ENCODE results near the gene ECI1.
A peak's percentile ranks its signal among the peaks of the same experiment; 100 is the strongest.
"Not testable (repeated sequence)": the region's sequence is repeated elsewhere in the genome, so short reads cannot be mapped to it uniquely, and the experiment has no call there.

Gene ECI1

GRCh38 chr16:2270588-2271470 lies 19.4 kb upstream of the ECI1 start:
- H3K27ac ChIP-seq (ENCODE audit: low read depth, low read length) = no peak overlapping the region
- peaks cover 8 to 24% of the 10 kb centered on the region in 2 donors for H3K4me1 ChIP-seq (ENCODE audit: control insufficient read depth in 1 of 2, insufficient read depth in 2 of 2, low read length in 2 of 2)
- H3K36me3 ChIP-seq (ENCODE audit: control insufficient read depth in 1 of 2, insufficient read depth in 2 of 2, low read length in 2 of 2) = no peaks in the 10 kb centered on the region
- H3K27me3 ChIP-seq (ENCODE audit: control insufficient read depth in 1 of 2, insufficient read depth in 2 of 2, low read length in 2 of 2) = peaks cover 0 to 3% of the 10 kb centered on the region in 2 donors
- no peaks in the 10 kb centered on the region for H3K9me3 ChIP-seq (ENCODE audit: control insufficient read depth in 1 of 2, low read length in 2 of 2)
- no peak overlapping the region for H3K9ac ChIP-seq (ENCODE audit: low read depth in 1 of 2, low read length in 2 of 2)
- H3K4me3 ChIP-seq (ENCODE audit: low read depth in 1 of 2, low read length in 2 of 2) = no peak overlapping the region

- Histone ChIP-seq H3K4me1 (ENCODE audit: control insufficient read depth in 1 of 2, insufficient read depth in 2 of 2, low read length in 2 of 2) (peaks cover 8 to 28% of the 10 kb centered on the region in 2 donors), H3K9me3 (ENCODE audit: control insufficient read depth in 1 of 2, low read length in 2 of 2) (no peaks in the 10 kb centered on the region), H3K27ac (ENCODE audit: low read depth, low read length) (no peak overlapping the region), H3K27me3 (ENCODE audit: control insufficient read depth in 1 of 2, insufficient read depth in 2 of 2, low read length in 2 of 2) (no peaks in the 10 kb centered on the region), H3K36me3 (ENCODE audit: control insufficient read depth in 1 of 2, insufficient read depth in 2 of 2, low read length in 2 of 2) (no peaks in the 10 kb centered on the region), H3K9ac (ENCODE audit: low read depth in 1 of 2, low read length in 2 of 2) (peak overlapping the region; percentile 54 to 90), H3K4me3 (ENCODE audit: low read depth in 1 of 2, low read length in 2 of 2) (no peak overlapping the region)
Observed at GRCh38 chr16:2270070-2270462, 18.7 kb upstream of the ECI1 start.

- peaks cover 4 to 12% of the 10 kb centered on the region in 2 donors for H3K36me3 ChIP-seq (ENCODE audit: control insufficient read depth in 1 of 2, insufficient read depth in 2 of 2, low read length in 2 of 2)
- peak within 1 kb of the TSS; percentile 88 to 89 for H3K4me3 ChIP-seq (ENCODE audit: low read depth in 1 of 2, low read length in 2 of 2)
- H3K27ac ChIP-seq (ENCODE audit: low read depth, low read length) = peak within 1 kb of the TSS; percentile 100
- H3K9ac ChIP-seq (ENCODE audit: low read depth in 1 of 2, low read length in 2 of 2) = peak within 1 kb of the TSS; percentile 73 to 90
- no peaks in the 10 kb centered on the region for H3K9me3 ChIP-seq (ENCODE audit: control insufficient read depth in 1 of 2, low read length in 2 of 2)
- H3K27me3 ChIP-seq (ENCODE audit: control insufficient read depth in 1 of 2, insufficient read depth in 2 of 2, low read length in 2 of 2) = no peaks in the 10 kb centered on the region
- H3K4me1 ChIP-seq (ENCODE audit: control insufficient read depth in 1 of 2, insufficient read depth in 2 of 2, low read length in 2 of 2) = peaks cover 8 to 28% of the 10 kb centered on the region in 2 donors
Observed at GRCh38 chr16:2267913-2268666, 16.7 kb upstream of the ECI1 start, which contains the start of gene RNPS1. Gene RNPS1 (minus strand): TSS chr16:2268126. CDS start chr16:2264643, 3,483 bp downstream.

- H3K27me3 ChIP-seq (ENCODE audit: control insufficient read depth in 1 of 2, insufficient read depth in 2 of 2, low read length in 2 of 2); H3K9me3 ChIP-seq (ENCODE audit: control insufficient read depth in 1 of 2, low read length in 2 of 2): not testable (repeated sequence)
- H3K9ac ChIP-seq (ENCODE audit: low read depth in 1 of 2, low read length in 2 of 2) = peak overlapping the region; percentile 66 to 90
- H3K4me1 ChIP-seq (ENCODE audit: control insufficient read depth in 1 of 2, insufficient read depth in 2 of 2, low read length in 2 of 2) = peaks cover 8 to 28% of the 10 kb centered on the region in 2 donors
- H3K27ac ChIP-seq (ENCODE audit: low read depth, low read length) = peak overlapping the region; percentile 100
- peak overlapping the region; percentile 88 to 89 for H3K4me3 ChIP-seq (ENCODE audit: low read depth in 1 of 2, low read length in 2 of 2)
- peaks cover 9 to 18% of the 10 kb centered on the region in 2 donors for H3K36me3 ChIP-seq (ENCODE audit: control insufficient read depth in 1 of 2, insufficient read depth in 2 of 2, low read length in 2 of 2)
Observed at GRCh38 chr16:2267505-2267912, 16.1 kb upstream of the ECI1 start.

GRCh38 chr16:2266887-2267286 lies 15.5 kb upstream of the ECI1 start:
- not testable (repeated sequence) for H3K27ac ChIP-seq (ENCODE audit: low read depth, low read length); H3K9me3 ChIP-seq (ENCODE audit: control insufficient read depth in 1 of 2, low read length in 2 of 2); H3K27me3 ChIP-seq (ENCODE audit: control insufficient read depth in 1 of 2, insufficient read depth in 2 of 2, low read length in 2 of 2)
- Histone ChIP-seq H3K36me3 (ENCODE audit: control insufficient read depth in 1 of 2, insufficient read depth in 2 of 2, low read length in 2 of 2) (peaks cover 16 to 24% of the 10 kb centered on the region in 2 donors), H3K9ac (ENCODE audit: low read depth in 1 of 2, low read length in 2 of 2) (peak overlapping the region; percentile 66 to 90), H3K4me1 (ENCODE audit: control insufficient read depth in 1 of 2, insufficient read depth in 2 of 2, low read length in 2 of 2) (peaks cover 8 to 28% of the 10 kb centered on the region in 2 donors), H3K4me3 (ENCODE audit: low read depth in 1 of 2, low read length in 2 of 2) (peak overlapping the region; percentile 88 to 89)

GRCh38 chr16:2263026-2263425 lies 11.6 kb upstream of the ECI1 start:
- H3K27me3 ChIP-seq (ENCODE audit: control insufficient read depth in 1 of 2, insufficient read depth in 2 of 2, low read length in 2 of 2); H3K9me3 ChIP-seq (ENCODE audit: control insufficient read depth in 1 of 2, low read length in 2 of 2); H3K9ac ChIP-seq (ENCODE audit: low read depth in 1 of 2, low read length in 2 of 2); H3K27ac ChIP-seq (ENCODE audit: low read depth, low read length); H3K4me3 ChIP-seq (ENCODE audit: low read depth in 1 of 2, low read length in 2 of 2): not testable (repeated sequence)
- peaks cover 0 to 14% of the 10 kb centered on the region in 2 donors for H3K4me1 ChIP-seq (ENCODE audit: control insufficient read depth in 1 of 2, insufficient read depth in 2 of 2, low read length in 2 of 2)
- H3K36me3 ChIP-seq (ENCODE audit: control insufficient read depth in 1 of 2, insufficient read depth in 2 of 2, low read length in 2 of 2) = peaks cover 27 to 54% of the 10 kb centered on the region in 2 donors

GRCh38 chr16:2260250-2260649 lies 8.9 kb upstream of the ECI1 start:
- Histone ChIP-seq H3K4me3 (ENCODE audit: low read depth in 1 of 2, low read length in 2 of 2) (no peak overlapping the region), H3K4me1 (ENCODE audit: control insufficient read depth in 1 of 2, insufficient read depth in 2 of 2, low read length in 2 of 2) (no peaks in the 10 kb centered on the region), H3K27me3 (ENCODE audit: control insufficient read depth in 1 of 2, insufficient read depth in 2 of 2, low read length in 2 of 2) (no peaks in the 10 kb centered on the region), H3K9me3 (ENCODE audit: control insufficient read depth in 1 of 2, low read length in 2 of 2) (no peaks in the 10 kb centered on the region), H3K36me3 (ENCODE audit: control insufficient read depth in 1 of 2, insufficient read depth in 2 of 2, low read length in 2 of 2) (peaks cover 45 to 81% of the 10 kb centered on the region in 2 donors), H3K27ac (ENCODE audit: low read depth, low read length) (no peak overlapping the region), H3K9ac (ENCODE audit: low read depth in 1 of 2, low read length in 2 of 2) (no peak overlapping the region)

GRCh38 chr16:2258530-2258929 lies 7.1 kb upstream of the ECI1 start:
- not testable (repeated sequence) for H3K9ac ChIP-seq (ENCODE audit: low read depth in 1 of 2, low read length in 2 of 2); H3K4me1 ChIP-seq (ENCODE audit: control insufficient read depth in 1 of 2, insufficient read depth in 2 of 2, low read length in 2 of 2); H3K9me3 ChIP-seq (ENCODE audit: control insufficient read depth in 1 of 2, low read length in 2 of 2); H3K4me3 ChIP-seq (ENCODE audit: low read depth in 1 of 2, low read length in 2 of 2); H3K27ac ChIP-seq (ENCODE audit: low read depth, low read length); H3K27me3 ChIP-seq (ENCODE audit: control insufficient read depth in 1 of 2, insufficient read depth in 2 of 2, low read length in 2 of 2)
- peaks cover 50 to 89% of the 10 kb centered on the region in 2 donors for H3K36me3 ChIP-seq (ENCODE audit: control insufficient read depth in 1 of 2, insufficient read depth in 2 of 2, low read length in 2 of 2)

GRCh38 chr16:2257726-2258125 lies 6.3 kb upstream of the ECI1 start:
- no peaks in the 10 kb centered on the region for H3K4me1 ChIP-seq (ENCODE audit: control insufficient read depth in 1 of 2, insufficient read depth in 2 of 2, low read length in 2 of 2)
- no peaks in the 10 kb centered on the region for H3K27me3 ChIP-seq (ENCODE audit: control insufficient read depth in 1 of 2, insufficient read depth in 2 of 2, low read length in 2 of 2)
- H3K9me3 ChIP-seq (ENCODE audit: control insufficient read depth in 1 of 2, low read length in 2 of 2) = no peaks in the 10 kb centered on the region
- peaks cover 42 to 88% of the 10 kb centered on the region in 2 donors for H3K36me3 ChIP-seq (ENCODE audit: control insufficient read depth in 1 of 2, insufficient read depth in 2 of 2, low read length in 2 of 2)
- H3K9ac ChIP-seq (ENCODE audit: low read depth in 1 of 2, low read length in 2 of 2) = no peak overlapping the region
- H3K4me3 ChIP-seq (ENCODE audit: low read depth in 1 of 2, low read length in 2 of 2) = no peak overlapping the region
- no peak overlapping the region for H3K27ac ChIP-seq (ENCODE audit: low read depth, low read length)

All from duodenal mucosa (tissue), 2 donors.